Measurements from ENCODE around the gene LGALSL. TPM values are rescaled to one million over a fixed set of nuclear protein-coding genes. Genes with fewer than 3 reads are reported as not detected.

Gene LGALSL
- total RNA-seq, 1 experiment from 2014 or later = 23.8 TPM

GRCh38 chr2:64448041-64448426 is 5.9 kb upstream of the LGALSL start:
- H3K9ac ChIP-seq (ENCODE audit: extremely low read depth, insufficient read length, low read length) = no peak overlapping the region
- no peak overlapping the region for H2BK12ac ChIP-seq (ENCODE audit: insufficient read length, low read depth, low read length)
- no peak overlapping the region for H2BK15ac ChIP-seq (ENCODE audit: low read depth, low read length)
- no peak overlapping the region for H3K14ac ChIP-seq (ENCODE audit: insufficient read depth, low read length)
- no peaks in the 10 kb centered on the region for H3K27me3 Mint-ChIP-seq (ENCODE audit: low read depth)
- no peak overlapping the region for H3K23ac ChIP-seq (ENCODE audit: insufficient read length, low read depth, low read length)
- H3K4ac ChIP-seq (ENCODE audit: low read depth, low read length) = no peak overlapping the region
- no peak overlapping the region for H3K18ac ChIP-seq (ENCODE audit: insufficient read length, low read depth, low read length)
- peaks cover 7% of the 10 kb centered on the region; the same call in 1 of the 2 replicates for H3K4me1 ChIP-seq (ENCODE audit: insufficient read depth, low read length)
- no peaks in the 10 kb centered on the region for H3K36me3 Mint-ChIP-seq (ENCODE audit: insufficient read depth in 1 of 3, low read depth in 3 of 3)
- H2BK5ac ChIP-seq (ENCODE audit: insufficient read length, low read length) = no peak overlapping the region
- WGBS (ENCODE audit: extremely low coverage, insufficient read length, low lambda C conversion rate) = no CpG with 5 or more reads among the region's 7 CpGs
- no peak overlapping the region for H4K91ac ChIP-seq (ENCODE audit: insufficient read length, low read depth, low read length)
- no peak overlapping the region for H2BK120ac ChIP-seq (ENCODE audit: low read depth, low read length, poor library complexity, severe bottlenecking)
- no peak overlapping the region for H2AFZ ChIP-seq (ENCODE audit: low read length)
- no peaks in the 10 kb centered on the region for H4K20me1 ChIP-seq (ENCODE audit: control insufficient read depth, insufficient read depth, insufficient read length)
- peaks cover 30 to 34% of the 10 kb centered on the region in 2 experiments for H3K4me1 Mint-ChIP-seq
- no peak for TF ChIP-seq CTCF (conservative IDR thresholded peaks at IDR 0.05)
- no peaks in the 10 kb centered on the region for H3K9me3 ChIP-seq (ENCODE audit: control insufficient read depth, low read depth, low read length)
- no peaks in the 10 kb centered on the region for H3K9me3 Mint-ChIP-seq
- H3K79me1 ChIP-seq (ENCODE audit: insufficient read depth, low read depth, low read length, poor library complexity, severe bottlenecking) = no peaks in the 10 kb centered on the region
- H3K27ac ChIP-seq (ENCODE audit: insufficient read length, low read depth, low read length) = no peak overlapping the region
- H3K79me2 ChIP-seq (ENCODE audit: insufficient read depth, low read length) = no peaks in the 10 kb centered on the region
- H3T11ph ChIP-seq (ENCODE audit: low read length) = no peak overlapping the region
- no peak overlapping the region for H4K8ac ChIP-seq (replicated peaks; ENCODE audit: insufficient read length, low read depth, low read length)
- H2BK20ac ChIP-seq (ENCODE audit: low read depth, low read length, poor library complexity, severe bottlenecking) = no peak overlapping the region
- H3K56ac ChIP-seq (ENCODE audit: insufficient read length, low read depth, low read length) = no peak overlapping the region
- H3K4me2 ChIP-seq (ENCODE audit: insufficient read depth, insufficient read length, low read length) = no peak overlapping the region
- H3K27me3 ChIP-seq (ENCODE audit: insufficient read depth, low read length) = no peaks in the 10 kb centered on the region
- no peak overlapping the region for H4K5ac ChIP-seq (ENCODE audit: insufficient read length, low read depth, low read length)
- no peak overlapping the region for H2AK5ac ChIP-seq (ENCODE audit: insufficient read length, low read length)
- H3K27ac Mint-ChIP-seq = no peak overlapping the region
- no peaks in the 10 kb centered on the region for H3K23me2 ChIP-seq (ENCODE audit: insufficient read length, low read depth, low read length, poor library complexity, severe bottlenecking)
- no peak overlapping the region for H3K4me3 Mint-ChIP-seq
- no peak for DNase-seq

Data from H9 (cell line).